A549 (cell line): Measurements from ENCODE around the gene MALRD1. TPM values are rescaled to one million over a fixed set of nuclear protein-coding genes. Genes with fewer than 3 reads are reported as not detected.
A peak's percentile ranks its signal among the peaks of the same experiment; 100 is the strongest.

Source experiments
- ATAC-seq, 2 experiments: fragments of 200-7000 bp in 1 of 2; fragments of >200 bp in 1 of 2; cut with Nextera tagmentation in 1 of 2; cut with Tn5 transposase in 1 of 2; 3 replicates each; pipeline versions ENCODE4 v1.8.0 to v1.9.1; 2018 to 2020; ENCODE audit warnings: mild to moderate bottlenecking in 1 of 2, moderate library complexity in 1 of 2
- CTCF ChIA-PET: fragments of 300-600 bp; sonication (Branson Sonifier 250); formaldehyde crosslinking; extraction: SDS; loops from one replicate; lab custom pipeline; 2021; ENCODE audit warnings: antibody characterized with exemption, inconsistent platforms; lab: Yijun Ruan, JAX
- POLR2A ChIA-PET: fragments of 350-600 bp; formaldehyde crosslinking; extraction: SDS; loops from one replicate; lab custom pipeline; 2021; ENCODE audit warnings: antibody characterized with exemption, inconsistent platforms; lab: Yijun Ruan, JAX
- DNase-seq, 2 experiments: peaks; one replicate each; pipeline versions ENCODE4 v3.0.0 to v3.0.0-alpha.2; 2011 to 2016; ENCODE audit warnings: low read depth in 1 of 2, low spot score in 1 of 2
- FAIRE-seq: peaks from 2 replicates; lab custom pipeline; 2011; peaks lifted over from hg19 to GRCh38; lab: Jason Lieb, UNC
- H3K27ac ChIP-seq, 2 experiments: fragments of >200 bp; sonication (Bioruptor Twin); formaldehyde crosslinking; 3 replicates each; pipeline ENCODE4 v1.5.1; 2016 to 2017
- H3K4me1 ChIP-seq: fragments of >200 bp; sonication (Bioruptor Twin); formaldehyde crosslinking; 3 replicates; pipeline ENCODE4 v1.6.1; 2016
- H3K4me2 ChIP-seq: fragments of >200 bp; sonication (Bioruptor Twin); formaldehyde crosslinking; 3 replicates; pipeline ENCODE4 v1.6.1; 2016
- H3K4me3 ChIP-seq: fragments of >200 bp; sonication (Bioruptor Twin); formaldehyde crosslinking; 3 replicates; pipeline ENCODE4 v1.5.1; 2016
- H3K9me3 ChIP-seq: fragments of >200 bp; sonication (Bioruptor Twin); formaldehyde crosslinking; 3 replicates; pipeline ENCODE4 v1.6.1; 2016
- CBX8 ChIP-seq: fragments of 200-600 bp; sonication (generic); IDR thresholded peaks from 2 replicates; pipeline ENCODE4 v1.6.1; 2016
- CEBPB ChIP-seq, 2 experiments: fragments of >200 bp in 1 of 2; sonication (Bioruptor Twin) in 1 of 2; formaldehyde crosslinking in 1 of 2; IDR thresholded peaks; 2 replicates each; pipeline ENCODE4 v1.6.1; 2012 to 2016
- CHD2 ChIP-seq: fragments of 150-350 bp; IDR thresholded peaks from 2 replicates; pipeline ENCODE4 v1.6.1; 2014; ENCODE audit warnings: low read length; ENCODE audit not compliant: partially characterized antibody
- CHD4 ChIP-seq: fragments of 200-600 bp; sonication (generic); IDR thresholded peaks from 2 replicates; pipeline ENCODE4 v1.6.1; 2016; ENCODE audit warnings: antibody characterized with exemption, mild to moderate bottlenecking, borderline replicate concordance
- FOSB ChIP-seq: fragments of 250-450 bp; sonication (Bioruptor Pico); IDR thresholded peaks from 2 replicates; pipeline ENCODE4 v1.5.0; 2020; ENCODE audit warnings: mild to moderate bottlenecking, moderate library complexity
- FOSL2 ChIP-seq, 2 experiments: fragments of 450-650 bp in 1 of 2; fragments of >200 bp in 1 of 2; sonication (Bioruptor Twin) in 1 of 2; formaldehyde crosslinking; IDR thresholded peaks; 2 replicates each; pipeline versions ENCODE4 v1.5.0 to v1.6.1; 2016 to 2020; ENCODE audit warnings: mild to moderate bottlenecking in 1 of 2, moderate library complexity in 1 of 2
- FOXS1 ChIP-seq: fragments of 250-450 bp; sonication (Bioruptor Pico); IDR thresholded peaks from 2 replicates; pipeline ENCODE4 v1.5.0; 2020; ENCODE audit warnings: mild to moderate bottlenecking, moderate library complexity
- HDAC2 ChIP-seq: fragments of 200-600 bp; sonication (generic); IDR thresholded peaks from 2 replicates; pipeline ENCODE4 v1.6.1; 2016
- HEYL ChIP-seq: fragments of 250-450 bp; sonication (Bioruptor Pico); IDR thresholded peaks from 2 replicates; pipeline ENCODE4 v1.8.0; 2021; ENCODE audit warnings: mild to moderate bottlenecking, moderate library complexity
- HOXA7 ChIP-seq: fragments of 250-450 bp; sonication (Bioruptor Pico); IDR thresholded peaks from 2 replicates; pipeline ENCODE4 v1.5.0; 2020; ENCODE audit warnings: mild to moderate bottlenecking, moderate library complexity
- HOXB5 ChIP-seq: fragments of 250-450 bp; sonication (Bioruptor Pico); IDR thresholded peaks from 2 replicates; pipeline ENCODE4 v1.5.0; 2020; ENCODE audit warnings: mild to moderate bottlenecking, moderate library complexity
- KDM1A ChIP-seq: fragments of 200-600 bp; sonication (generic); IDR thresholded peaks from 2 replicates; pipeline ENCODE4 v1.6.1; 2016; ENCODE audit warnings: low read depth, mild to moderate bottlenecking
- MAFK ChIP-seq: fragments of 450-650 bp; IDR thresholded peaks from 2 replicates; pipeline ENCODE4 v1.6.1; 2014; ENCODE audit not compliant: partially characterized antibody
- MAZ ChIP-seq: fragments of 150-350 bp; IDR thresholded peaks from 2 replicates; pipeline ENCODE4 v1.6.1; 2014; ENCODE audit warnings: antibody characterized with exemption, low read depth, low read length, borderline replicate concordance
- NFE2L2 ChIP-seq: fragments of 150-350 bp; conservative IDR thresholded peaks from 2 replicates; pipeline ENCODE4 v1.6.1; 2014; ENCODE audit warnings: low read length
- POLR2AphosphoS2 ChIP-seq: conservative IDR thresholded peaks from 2 replicates; pipeline ENCODE4 v1.6.1; 2012; ENCODE audit warnings: low read length, improper control_type of control experiment, inconsistent platforms
- RCOR1 ChIP-seq: fragments of 150-350 bp; IDR thresholded peaks from 2 replicates; pipeline ENCODE4 v1.6.1; 2014; ENCODE audit warnings: antibody characterized with exemption, low read length, low read depth
- SMC3 ChIP-seq: fragments of >200 bp; sonication (Bioruptor Twin); formaldehyde crosslinking; IDR thresholded peaks from 3 replicates; pipeline ENCODE4 v1.6.1; 2018; ENCODE audit warnings: inconsistent platforms
- SREBF2 ChIP-seq: fragments of 450-650 bp; IDR thresholded peaks from 2 replicates; pipeline ENCODE4 v1.6.1; 2014; ENCODE audit warnings: mild to moderate bottlenecking, moderate library complexity
- TP53 ChIP-seq: fragments of 250-450 bp; sonication (Bioruptor Pico); IDR thresholded peaks from 2 replicates; pipeline ENCODE4 v1.5.0; 2021; ENCODE audit warnings: mild to moderate bottlenecking, moderate library complexity
- ZNF302 ChIP-seq: fragments of 250-450 bp; sonication (Bioruptor Pico); IDR thresholded peaks from 2 replicates; pipeline ENCODE4 v1.9.0; 2021; ENCODE audit warnings: inconsistent platforms, mild to moderate bottlenecking, moderate library complexity
- ZSCAN20 ChIP-seq: fragments of 250-450 bp; sonication (Bioruptor Pico); IDR thresholded peaks from 2 replicates; pipeline ENCODE4 v1.8.0; 2022; ENCODE audit warnings: mild to moderate bottlenecking, moderate library complexity
- WGBS: methylation state at CpG from one replicate; pipeline ENCODE4 v1.1.6; 2017; ENCODE audit errors: missing lambda C conversion rate; 5-methylcytosine and 5-hydroxymethylcytosine counted together
- polyA plus RNA-seq, 4 experiments: library from polyadenylated mRNA; depleted of rRNA in 3 of 4; stranded (reverse); fragments of >200 nt; fragmentation: RNase III in 1 of 4; extraction: RNeasy Plus Mini Kit Qiagen cat#74134 plus additional on column Dnase treatment in 1 of 4; gene quantifications; 2 replicates in 3 of 4; 3 replicates in 1 of 4; pipeline ENCODE4 v1.2.3, GENCODE V29; 2011 to 2017
- TF ChIP-seq, protein P1 (sequence below): IDR thresholded peaks from 2 replicates; pipeline ENCODE4 v1.6.1; 2012
- TF ChIP-seq, protein P2 (sequence below): fragments of 250-450 bp; sonication (Bioruptor Pico); IDR thresholded peaks from 2 replicates; pipeline ENCODE4 v1.5.0; 2021; ENCODE audit warnings: mild to moderate bottlenecking, moderate library complexity, borderline replicate concordance
- TF ChIP-seq, protein P3 (sequence below): fragments of >200 bp; sonication (Bioruptor Twin); formaldehyde crosslinking; IDR thresholded peaks from 2 replicates; pipeline ENCODE4 v1.6.1; 2016
- TF ChIP-seq, protein P4 (sequence below): IDR thresholded peaks from 2 replicates; pipeline ENCODE4 v1.6.1; 2012; ENCODE audit warnings: low read depth, borderline replicate concordance
- TF ChIP-seq, protein P5 (sequence below): fragments of >200 bp; sonication (Bioruptor Twin); formaldehyde crosslinking; IDR thresholded peaks from 3 replicates; pipeline ENCODE4 v1.5.1; 2016

MALRD1 gene
- polyA plus RNA-seq, 2 of the 4 experiments (the other 2 are of a cell fraction): not detected

DNA sequence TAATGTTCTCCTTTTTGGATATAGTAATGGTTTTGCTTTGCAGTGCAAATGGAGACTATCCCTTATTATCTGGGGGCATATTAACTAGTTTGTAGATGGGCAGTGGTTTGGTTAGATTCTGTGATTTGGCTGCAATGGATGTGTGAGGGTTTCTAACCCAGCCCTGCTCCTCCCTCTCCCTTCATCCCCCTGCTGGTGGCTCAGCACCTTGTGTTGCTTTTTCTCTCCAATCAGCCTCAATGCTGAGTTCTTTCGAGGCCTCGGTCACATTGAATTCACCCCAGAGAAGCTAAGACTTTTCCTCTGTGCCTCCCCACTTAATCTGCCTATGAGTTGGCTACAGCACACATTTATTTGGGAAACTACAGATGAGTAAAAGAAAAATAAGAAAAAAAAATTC, 120.0 kb downstream of the MALRD1 start:
- FAIRE-seq (no peak), DNase-seq (peak in 1 of 2 experiments; percentile 2), ATAC-seq (no peak)
- Histone ChIP-seq H3K4me1 (no peaks in the 10 kb centered on the region), H3K27ac (no peak overlapping the region), H3K4me2 (no peak overlapping the region), H3K4me3 (no peak overlapping the region), H3K9me3 (no peaks in the 10 kb centered on the region)
- TF ChIP-seq CEBPB (IDR thresholded peaks at IDR 0.05) (no peak), HDAC2 (no peak), FOSL2 (IDR thresholded peaks at IDR 0.05) (no peak), FOSL2 (CRISPR knock-in tag; IDR thresholded peaks at IDR 0.05) (no peak), CBX8 (no peak), MAFK (no peak)
- 8% methylated on average over 2 of the region's 2 CpGs for WGBS
- CTCF ChIA-PET: no interaction called here
- POLR2A ChIA-PET: no interaction called here

DNA sequence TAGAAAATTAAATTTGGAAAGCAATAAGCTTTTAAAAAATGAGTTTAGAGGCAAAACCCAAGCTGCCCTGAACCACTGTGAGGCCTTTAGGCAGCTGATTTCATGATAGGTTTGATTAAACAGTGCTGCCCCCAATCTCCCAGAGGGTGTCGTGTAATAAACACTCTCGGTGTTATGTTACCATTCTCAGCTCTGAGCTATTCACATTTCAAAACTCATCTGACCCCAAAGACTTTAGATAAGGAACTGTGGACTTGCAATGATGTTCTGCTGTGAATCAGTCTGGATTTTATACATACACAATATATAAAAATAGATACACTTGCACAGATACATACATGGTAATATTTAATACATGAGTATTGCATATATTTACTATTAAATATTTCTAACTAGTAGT, 120.4 kb downstream of the MALRD1 start:
- no peak for TF ChIP-seq HEYL (CRISPR knock-in tag)
- TF ChIP-seq FOXS1 (CRISPR knock-in tag): no peak
- TF ChIP-seq ZNF302 (CRISPR knock-in tag): no peak
- TF ChIP-seq, protein P1, sequence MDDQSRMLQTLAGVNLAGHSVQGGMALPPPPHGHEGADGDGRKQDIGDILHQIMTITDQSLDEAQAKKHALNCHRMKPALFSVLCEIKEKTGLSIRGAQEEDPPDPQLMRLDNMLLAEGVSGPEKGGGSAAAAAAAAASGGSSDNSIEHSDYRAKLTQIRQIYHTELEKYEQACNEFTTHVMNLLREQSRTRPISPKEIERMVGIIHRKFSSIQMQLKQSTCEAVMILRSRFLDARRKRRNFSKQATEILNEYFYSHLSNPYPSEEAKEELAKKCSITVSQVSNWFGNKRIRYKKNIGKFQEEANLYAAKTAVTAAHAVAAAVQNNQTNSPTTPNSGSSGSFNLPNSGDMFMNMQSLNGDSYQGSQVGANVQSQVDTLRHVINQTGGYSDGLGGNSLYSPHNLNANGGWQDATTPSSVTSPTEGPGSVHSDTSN: no peak
- no peak for TF ChIP-seq TP53 (CRISPR knock-in tag)
- TF ChIP-seq SMC3: no peak
- TF ChIP-seq MAZ: no peak
- TF ChIP-seq, protein P2, sequence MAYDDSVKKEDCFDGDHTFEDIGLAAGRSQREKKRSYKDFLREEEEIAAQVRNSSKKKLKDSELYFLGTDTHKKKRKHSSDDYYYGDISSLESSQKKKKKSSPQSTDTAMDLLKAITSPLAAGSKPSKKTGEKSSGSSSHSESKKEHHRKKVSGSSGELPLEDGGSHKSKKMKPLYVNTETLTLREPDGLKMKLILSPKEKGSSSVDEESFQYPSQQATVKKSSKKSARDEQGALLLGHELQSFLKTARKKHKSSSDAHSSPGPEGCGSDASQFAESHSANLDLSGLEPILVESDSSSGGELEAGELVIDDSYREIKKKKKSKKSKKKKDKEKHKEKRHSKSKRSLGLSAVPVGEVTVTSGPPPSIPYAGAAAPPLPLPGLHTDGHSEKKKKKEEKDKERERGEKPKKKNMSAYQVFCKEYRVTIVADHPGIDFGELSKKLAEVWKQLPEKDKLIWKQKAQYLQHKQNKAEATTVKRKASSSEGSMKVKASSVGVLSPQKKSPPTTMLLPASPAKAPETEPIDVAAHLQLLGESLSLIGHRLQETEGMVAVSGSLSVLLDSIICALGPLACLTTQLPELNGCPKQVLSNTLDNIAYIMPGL: no peak
- TF ChIP-seq, protein P3, sequence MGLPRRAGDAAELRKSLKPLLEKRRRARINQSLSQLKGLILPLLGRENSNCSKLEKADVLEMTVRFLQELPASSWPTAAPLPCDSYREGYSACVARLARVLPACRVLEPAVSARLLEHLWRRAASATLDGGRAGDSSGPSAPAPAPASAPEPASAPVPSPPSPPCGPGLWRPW: no peak
- no peak for TF ChIP-seq KDM1A
- TF ChIP-seq, protein P4, sequence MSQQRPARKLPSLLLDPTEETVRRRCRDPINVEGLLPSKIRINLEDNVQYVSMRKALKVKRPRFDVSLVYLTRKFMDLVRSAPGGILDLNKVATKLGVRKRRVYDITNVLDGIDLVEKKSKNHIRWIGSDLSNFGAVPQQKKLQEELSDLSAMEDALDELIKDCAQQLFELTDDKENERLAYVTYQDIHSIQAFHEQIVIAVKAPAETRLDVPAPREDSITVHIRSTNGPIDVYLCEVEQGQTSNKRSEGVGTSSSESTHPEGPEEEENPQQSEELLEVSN: no peak
- TF ChIP-seq, protein P5, sequence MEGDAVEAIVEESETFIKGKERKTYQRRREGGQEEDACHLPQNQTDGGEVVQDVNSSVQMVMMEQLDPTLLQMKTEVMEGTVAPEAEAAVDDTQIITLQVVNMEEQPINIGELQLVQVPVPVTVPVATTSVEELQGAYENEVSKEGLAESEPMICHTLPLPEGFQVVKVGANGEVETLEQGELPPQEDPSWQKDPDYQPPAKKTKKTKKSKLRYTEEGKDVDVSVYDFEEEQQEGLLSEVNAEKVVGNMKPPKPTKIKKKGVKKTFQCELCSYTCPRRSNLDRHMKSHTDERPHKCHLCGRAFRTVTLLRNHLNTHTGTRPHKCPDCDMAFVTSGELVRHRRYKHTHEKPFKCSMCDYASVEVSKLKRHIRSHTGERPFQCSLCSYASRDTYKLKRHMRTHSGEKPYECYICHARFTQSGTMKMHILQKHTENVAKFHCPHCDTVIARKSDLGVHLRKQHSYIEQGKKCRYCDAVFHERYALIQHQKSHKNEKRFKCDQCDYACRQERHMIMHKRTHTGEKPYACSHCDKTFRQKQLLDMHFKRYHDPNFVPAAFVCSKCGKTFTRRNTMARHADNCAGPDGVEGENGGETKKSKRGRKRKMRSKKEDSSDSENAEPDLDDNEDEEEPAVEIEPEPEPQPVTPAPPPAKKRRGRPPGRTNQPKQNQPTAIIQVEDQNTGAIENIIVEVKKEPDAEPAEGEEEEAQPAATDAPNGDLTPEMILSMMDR: no peak
- no peak for TF ChIP-seq POLR2AphosphoS2
- TF ChIP-seq, all 56 proteins: peak for 0
- FAIRE-seq (no peak), DNase-seq (no peak), ATAC-seq (no peak)
- ChIA-PET POLR2A (no interaction called here), CTCF (no interaction called here)
- H3K27ac ChIP-seq: no peak overlapping the region
- H3K9me3 ChIP-seq: no peaks in the 10 kb centered on the region
- H3K4me3 ChIP-seq: no peak overlapping the region
- no peak overlapping the region for H3K4me2 ChIP-seq
- H3K4me1 ChIP-seq: no peaks in the 10 kb centered on the region
- WGBS: 29% methylated on average over 2 of the region's 2 CpGs

DNA sequence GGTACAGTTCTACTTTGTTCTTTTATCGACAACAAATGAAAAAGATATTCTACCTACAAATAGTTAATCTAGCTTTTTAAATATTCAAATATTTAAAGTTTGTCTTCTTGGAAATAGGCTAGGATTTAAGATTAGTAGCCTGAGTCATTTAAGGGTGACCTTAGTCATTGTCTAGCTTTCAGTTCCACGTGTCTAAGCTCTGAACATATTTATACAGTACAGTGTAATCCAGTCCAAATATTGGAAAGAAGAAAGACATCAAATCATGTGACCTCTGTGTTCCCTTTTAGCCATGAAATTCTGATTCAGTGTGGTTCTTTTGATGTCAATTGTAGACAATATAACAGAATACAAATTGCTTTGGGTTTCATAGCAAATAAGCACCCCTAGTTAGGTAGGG, 121.1 kb downstream of the MALRD1 start:
- no peak overlapping the region for H3K4me3 ChIP-seq
- CTCF ChIA-PET: no interaction called here
- H3K4me2 ChIP-seq: no peak overlapping the region
- no peaks in the 10 kb centered on the region for H3K9me3 ChIP-seq
- no peak for TF ChIP-seq FOXS1 (CRISPR knock-in tag)
- TF ChIP-seq NFE2L2: no peak
- no peak for TF ChIP-seq RCOR1
- TF ChIP-seq, protein P3: no peak
- TF ChIP-seq FOSB (CRISPR knock-in tag): no peak
- TF ChIP-seq CHD2: no peak
- TF ChIP-seq KDM1A: no peak
- TF ChIP-seq ZSCAN20: no peak
- no peak for TF ChIP-seq POLR2AphosphoS2
- no peak for TF ChIP-seq CHD4
- TF ChIP-seq HOXA7 (CRISPR knock-in tag): no peak
- no peak for TF ChIP-seq SREBF2
- TF ChIP-seq MAZ: no peak
- no peak for TF ChIP-seq HOXB5 (CRISPR knock-in tag)
- WGBS: 2% methylated on average over 2 of the region's 2 CpGs
- H3K4me1 ChIP-seq: no peaks in the 10 kb centered on the region
- POLR2A ChIA-PET: no interaction called here
- DNase-seq: no peak
- no peak for FAIRE-seq
- ATAC-seq: no peak
- H3K27ac ChIP-seq: no peak overlapping the region
